ENCODE measurements around the gene TMEM40. TPM values are rescaled to one million over a fixed set of nuclear protein-coding genes. Genes with fewer than 3 reads are reported as not detected.

TMEM40 gene
- total RNA-seq, 6 experiments from 2014 or later: 0.35 to 1.1 (median 0.51) TPM; not detected in 3

DNA sequence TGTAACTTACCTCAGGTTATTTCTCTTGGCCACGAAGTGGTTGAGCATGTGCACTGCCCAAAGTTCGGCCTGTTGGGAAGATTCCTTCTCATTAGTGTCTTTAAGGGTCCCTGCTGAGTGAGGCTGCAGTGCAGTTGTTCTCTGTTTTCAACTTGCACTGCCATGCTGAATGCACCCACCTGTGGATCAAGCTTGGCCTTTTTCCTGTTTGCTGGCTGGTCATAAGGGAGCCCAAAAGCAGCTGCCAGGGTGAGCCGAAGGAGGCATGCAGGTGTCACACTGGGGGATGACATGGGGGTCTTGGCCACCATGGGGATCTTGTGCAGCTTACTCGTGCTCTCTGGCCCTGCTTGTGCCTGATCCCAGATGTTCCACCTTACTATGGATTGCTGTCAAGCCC is 49.0 kb downstream of the TMEM40 start:
- Histone ChIP-seq H3K4me1 (no peaks in the 10 kb centered on the region), H3K4me3 (no peak overlapping the region), H3K36me3 (no peaks in the 10 kb centered on the region), H3K27me3 (no peaks in the 10 kb centered on the region), H3K9me3 (no peaks in the 10 kb centered on the region), H3K27ac (no peak overlapping the region)
- ATAC-seq (no peak), DNase-seq (no peak)
- WGBS (ENCODE audit: insufficient coverage, low coverage, low lambda C conversion rate, missing lambda C conversion rate): 100% methylated on average over 1 of the region's 4 CpGs
- TF ChIP-seq POLR2A (IDR thresholded peaks at IDR 0.05): no peak
- TF ChIP-seq, protein P1, sequence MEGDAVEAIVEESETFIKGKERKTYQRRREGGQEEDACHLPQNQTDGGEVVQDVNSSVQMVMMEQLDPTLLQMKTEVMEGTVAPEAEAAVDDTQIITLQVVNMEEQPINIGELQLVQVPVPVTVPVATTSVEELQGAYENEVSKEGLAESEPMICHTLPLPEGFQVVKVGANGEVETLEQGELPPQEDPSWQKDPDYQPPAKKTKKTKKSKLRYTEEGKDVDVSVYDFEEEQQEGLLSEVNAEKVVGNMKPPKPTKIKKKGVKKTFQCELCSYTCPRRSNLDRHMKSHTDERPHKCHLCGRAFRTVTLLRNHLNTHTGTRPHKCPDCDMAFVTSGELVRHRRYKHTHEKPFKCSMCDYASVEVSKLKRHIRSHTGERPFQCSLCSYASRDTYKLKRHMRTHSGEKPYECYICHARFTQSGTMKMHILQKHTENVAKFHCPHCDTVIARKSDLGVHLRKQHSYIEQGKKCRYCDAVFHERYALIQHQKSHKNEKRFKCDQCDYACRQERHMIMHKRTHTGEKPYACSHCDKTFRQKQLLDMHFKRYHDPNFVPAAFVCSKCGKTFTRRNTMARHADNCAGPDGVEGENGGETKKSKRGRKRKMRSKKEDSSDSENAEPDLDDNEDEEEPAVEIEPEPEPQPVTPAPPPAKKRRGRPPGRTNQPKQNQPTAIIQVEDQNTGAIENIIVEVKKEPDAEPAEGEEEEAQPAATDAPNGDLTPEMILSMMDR (IDR thresholded peaks at IDR 0.05): no peak
- intact Hi-C loops (cut with DNase I): no loop called here

DNA sequence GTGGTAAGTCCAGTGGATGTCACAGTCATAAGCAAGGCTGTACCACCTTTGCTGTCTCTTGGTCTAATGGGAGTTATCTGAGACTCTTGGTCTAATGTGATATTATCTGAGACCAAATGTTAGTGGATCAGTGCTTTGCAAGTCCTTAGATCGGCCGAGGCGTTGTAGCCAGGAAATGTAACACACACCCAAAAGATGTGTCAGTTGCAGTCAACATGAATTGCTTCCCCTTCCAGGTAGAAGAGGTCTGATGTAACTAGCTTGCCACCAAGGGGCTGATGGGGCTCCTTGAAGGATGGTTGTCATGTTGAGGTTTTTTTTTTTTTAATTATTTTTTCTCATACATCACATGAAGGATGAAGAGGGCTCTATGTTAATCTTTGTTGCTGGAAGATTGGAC is 49.7 kb downstream of the TMEM40 start:
- H3K27me3 ChIP-seq: no peaks in the 10 kb centered on the region
- TF ChIP-seq, protein P1 (IDR thresholded peaks at IDR 0.05): no peak
- TF ChIP-seq POLR2A (IDR thresholded peaks at IDR 0.05): no peak
- H3K36me3 ChIP-seq: no peaks in the 10 kb centered on the region
- H3K9me3 ChIP-seq: no peaks in the 10 kb centered on the region
- H3K27ac ChIP-seq: no peak overlapping the region
- H3K4me1 ChIP-seq: no peaks in the 10 kb centered on the region
- DNase-seq (no peak), ATAC-seq (no peak)
- intact Hi-C loops (cut with DNase I): no loop called here
- no peak overlapping the region for H3K4me3 ChIP-seq
- WGBS (ENCODE audit: insufficient coverage, low coverage, low lambda C conversion rate, missing lambda C conversion rate): 57% methylated on average over 3 of the region's 3 CpGs

DNA sequence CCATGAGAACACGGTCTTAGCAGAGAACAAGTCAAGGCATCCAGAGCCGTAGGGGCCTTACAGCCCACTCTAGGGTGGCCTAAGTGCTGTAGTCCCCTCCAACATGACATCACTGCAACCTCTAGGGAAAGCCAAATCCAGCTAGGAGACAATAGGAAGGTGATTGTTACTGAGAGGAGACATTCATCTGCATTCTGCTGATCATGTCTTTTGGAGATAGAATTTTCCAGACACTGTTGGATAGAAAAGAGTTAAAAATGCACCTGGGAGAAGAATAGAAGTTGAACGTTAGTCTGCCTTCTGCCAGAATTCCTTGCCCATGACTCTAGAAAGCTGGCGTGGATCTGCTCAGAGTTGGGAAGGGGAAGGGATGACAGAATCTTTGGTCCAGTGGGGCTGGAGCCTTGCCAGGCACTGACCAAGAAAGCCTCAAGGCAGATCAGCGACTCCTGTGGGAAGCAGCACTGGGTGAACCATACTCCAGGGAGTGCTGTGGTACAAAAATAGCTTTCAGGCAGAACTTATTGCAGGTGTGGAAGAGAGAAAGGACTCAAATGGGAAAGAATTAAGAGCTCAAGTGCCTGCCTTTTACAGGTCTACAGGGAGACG is 50.4 kb downstream of the TMEM40 start:
- Histone ChIP-seq H3K4me3 (no peak overlapping the region), H3K36me3 (no peaks in the 10 kb centered on the region), H3K27me3 (no peaks in the 10 kb centered on the region), H3K27ac (no peak overlapping the region), H3K4me1 (no peaks in the 10 kb centered on the region), H3K9me3 (no peaks in the 10 kb centered on the region)
- TF ChIP-seq, protein P1 (IDR thresholded peaks at IDR 0.05): no peak
- TF ChIP-seq POLR2A (IDR thresholded peaks at IDR 0.05): no peak
- ATAC-seq (no peak), DNase-seq (no peak)
- intact Hi-C loops (cut with DNase I): no loop called here
- WGBS (ENCODE audit: insufficient coverage, low coverage, low lambda C conversion rate, missing lambda C conversion rate): 72% methylated on average over 5 of the region's 6 CpGs

DNA sequence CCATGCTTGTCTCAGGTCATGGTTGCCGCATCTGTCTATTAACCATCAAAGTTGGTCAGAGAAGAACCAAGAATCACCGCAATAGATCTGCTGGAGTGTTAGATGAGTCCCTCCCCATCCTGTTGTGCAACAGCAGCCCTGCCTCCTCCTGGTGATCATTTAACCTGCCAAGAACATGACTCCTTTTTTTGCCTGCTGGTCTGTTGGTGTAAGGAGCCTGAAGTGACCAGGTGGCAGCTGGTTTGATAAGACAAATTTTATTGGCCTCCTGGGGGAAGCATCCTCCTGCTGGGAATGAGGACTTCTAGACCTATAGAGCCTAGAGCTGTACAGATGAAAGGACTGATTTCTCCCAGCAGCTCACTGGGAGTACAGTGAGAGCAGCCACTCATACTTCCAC is 51.6 kb downstream of the TMEM40 start:
- Histone ChIP-seq H3K27me3 (no peaks in the 10 kb centered on the region), H3K36me3 (no peaks in the 10 kb centered on the region), H3K9me3 (no peaks in the 10 kb centered on the region), H3K4me1 (no peaks in the 10 kb centered on the region), H3K27ac (no peak overlapping the region), H3K4me3 (no peak overlapping the region)
- TF ChIP-seq POLR2A (IDR thresholded peaks at IDR 0.05): no peak
- TF ChIP-seq, protein P1 (IDR thresholded peaks at IDR 0.05): no peak
- WGBS (ENCODE audit: insufficient coverage, low coverage, low lambda C conversion rate, missing lambda C conversion rate): 29% methylated on average over 1 of the region's 2 CpGs
- intact Hi-C loops (cut with DNase I): no loop called here
- ATAC-seq: peak; percentile 33 to 83 (median 64)
- peak in 1 of 3 donors; percentile 59 for DNase-seq
